ENCODE results near the gene NDUFB5.

DNA sequence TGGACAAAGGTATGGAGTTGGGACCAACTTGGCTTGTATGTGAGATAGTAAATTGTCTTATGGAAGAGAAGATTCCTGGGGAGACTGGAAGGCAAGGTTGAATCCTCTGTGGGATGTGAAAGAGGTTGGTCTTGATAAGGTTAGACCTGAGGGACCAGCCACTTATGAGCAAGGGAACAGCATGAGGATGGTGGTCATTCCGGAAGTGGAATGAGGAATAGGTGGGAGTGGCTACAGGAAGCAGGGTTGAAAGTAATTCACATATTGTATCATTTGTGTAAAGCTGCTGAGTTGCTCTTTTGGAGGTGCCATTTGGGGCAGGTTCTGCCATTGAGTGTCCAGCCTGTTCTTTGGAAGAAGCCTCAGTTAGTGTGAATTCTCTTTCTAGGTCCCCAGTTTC is 61.4 kb downstream of the NDUFB5 start:
- TF ChIP-seq, protein P1, sequence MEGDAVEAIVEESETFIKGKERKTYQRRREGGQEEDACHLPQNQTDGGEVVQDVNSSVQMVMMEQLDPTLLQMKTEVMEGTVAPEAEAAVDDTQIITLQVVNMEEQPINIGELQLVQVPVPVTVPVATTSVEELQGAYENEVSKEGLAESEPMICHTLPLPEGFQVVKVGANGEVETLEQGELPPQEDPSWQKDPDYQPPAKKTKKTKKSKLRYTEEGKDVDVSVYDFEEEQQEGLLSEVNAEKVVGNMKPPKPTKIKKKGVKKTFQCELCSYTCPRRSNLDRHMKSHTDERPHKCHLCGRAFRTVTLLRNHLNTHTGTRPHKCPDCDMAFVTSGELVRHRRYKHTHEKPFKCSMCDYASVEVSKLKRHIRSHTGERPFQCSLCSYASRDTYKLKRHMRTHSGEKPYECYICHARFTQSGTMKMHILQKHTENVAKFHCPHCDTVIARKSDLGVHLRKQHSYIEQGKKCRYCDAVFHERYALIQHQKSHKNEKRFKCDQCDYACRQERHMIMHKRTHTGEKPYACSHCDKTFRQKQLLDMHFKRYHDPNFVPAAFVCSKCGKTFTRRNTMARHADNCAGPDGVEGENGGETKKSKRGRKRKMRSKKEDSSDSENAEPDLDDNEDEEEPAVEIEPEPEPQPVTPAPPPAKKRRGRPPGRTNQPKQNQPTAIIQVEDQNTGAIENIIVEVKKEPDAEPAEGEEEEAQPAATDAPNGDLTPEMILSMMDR (IDR thresholded peaks at IDR 0.05; ENCODE audit: low read depth, low read length): no peak
- TF ChIP-seq EZH2phosphoT487 (IDR thresholded peaks at IDR 0.05; ENCODE audit: low read depth): no peak
